Activated effector memory CD4-positive, alpha-beta T cell treated with anti-CD3 and anti-CD28 coated beads, Interleukin-2, amount 50 U/mL, for 16 hours (primary cell): ENCODE data around the gene WDR36.

Experiments used
- DNase-seq: peaks from one replicate; pipeline ENCODE4 v3.0.0-alpha.2; 2020

The WDR36 gene

DNA sequence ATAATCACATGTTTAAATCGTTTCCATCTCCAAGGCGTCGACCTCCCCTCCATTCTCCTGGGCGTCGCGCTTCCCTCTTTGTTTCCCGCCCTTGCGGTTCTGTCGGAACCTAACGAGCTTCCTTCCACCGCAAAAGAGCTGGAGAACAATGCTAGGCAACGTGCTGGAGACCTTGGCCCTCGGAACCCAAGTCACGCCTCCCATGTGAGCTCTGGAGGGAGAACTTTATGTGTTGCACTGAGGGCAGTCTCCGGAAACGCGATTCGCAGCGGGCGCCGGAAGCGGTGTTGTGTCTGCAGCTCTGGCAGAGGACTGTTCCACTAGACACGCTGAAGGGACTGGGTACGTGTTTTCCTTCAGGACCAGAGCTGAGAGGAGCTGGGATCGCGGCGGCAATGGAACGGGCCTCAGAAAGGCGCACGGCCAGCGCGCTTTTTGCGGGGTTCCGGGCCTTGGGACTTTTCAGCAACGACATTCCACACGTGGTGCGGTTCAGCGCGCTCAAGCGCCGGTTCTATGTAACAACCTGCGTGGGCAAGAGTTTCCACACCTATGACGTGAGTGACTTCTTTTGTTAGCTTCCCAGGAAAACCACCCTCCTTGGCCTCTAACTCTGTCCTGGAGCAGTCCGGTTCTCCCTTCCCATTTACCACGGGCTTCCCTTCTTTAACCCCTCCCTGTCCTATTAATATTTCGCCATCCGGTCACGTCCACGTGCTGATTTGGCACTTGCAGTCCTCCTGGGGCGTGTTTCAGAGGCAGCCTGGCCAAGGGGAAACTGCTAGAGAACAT is at the start of gene WDR36:
WDR36 (plus strand) TSS at position 287 of the 792 bp plus-strand sequence; CDS start at position 396, 109 bp downstream.
- peak; percentile 95 for DNase-seq

DNA sequence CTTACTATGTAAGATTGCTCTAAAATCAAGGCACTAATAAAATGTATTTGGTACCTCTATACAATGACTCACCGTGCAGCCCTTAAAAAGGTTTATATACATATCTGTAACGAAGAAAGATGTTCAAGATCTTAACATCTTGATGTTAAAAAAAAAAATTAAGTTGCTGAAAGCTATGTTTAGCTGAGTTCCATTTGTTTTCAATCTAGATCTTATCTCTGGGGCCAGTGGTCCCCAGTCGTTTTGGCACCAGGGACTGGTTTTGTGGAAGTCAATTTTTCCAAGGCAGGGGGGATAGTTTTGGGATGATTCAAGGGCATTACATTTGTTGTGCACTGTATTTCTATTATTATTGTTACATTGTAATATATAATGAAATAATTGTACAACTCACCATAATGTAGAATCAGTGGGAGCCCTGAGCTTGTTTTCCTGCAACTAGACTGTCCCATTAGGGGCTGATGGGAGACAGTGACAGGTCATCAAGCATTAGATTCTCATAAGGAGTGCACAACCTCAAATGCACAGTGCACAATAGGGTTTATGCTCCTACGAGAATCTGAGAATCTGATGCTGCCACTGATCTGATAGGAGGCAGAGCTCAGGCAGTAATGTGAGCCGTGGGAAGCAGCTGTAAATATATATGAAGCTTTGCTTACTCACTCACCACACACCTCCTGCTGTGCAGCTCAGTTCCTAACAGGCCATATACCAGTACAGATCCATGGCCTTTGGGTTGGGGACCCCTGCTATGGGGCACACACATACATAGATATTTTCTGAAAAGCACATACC is 48.2 kb upstream of the WDR36 start:
- DNase-seq: no peak

DNA sequence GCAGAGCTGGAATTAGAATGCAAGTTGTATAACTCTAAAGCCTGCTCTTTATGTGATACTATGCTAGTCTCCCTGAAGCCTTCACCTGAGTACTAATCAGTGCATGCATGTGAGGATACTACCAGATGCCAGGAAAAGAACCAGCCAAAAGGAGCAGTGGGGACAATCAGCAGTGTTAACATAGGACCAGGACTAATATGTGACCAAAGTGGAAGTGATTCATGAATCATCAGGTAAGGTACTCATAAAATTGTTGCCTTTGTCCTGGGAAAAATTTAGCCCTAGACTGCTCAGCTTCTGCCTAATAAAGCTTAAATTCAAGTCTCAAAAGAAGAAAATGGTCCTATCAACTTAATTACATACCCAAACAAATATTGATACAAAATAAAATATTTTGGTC is 34.1 kb upstream of the WDR36 start:
- DNase-seq: no peak

DNA sequence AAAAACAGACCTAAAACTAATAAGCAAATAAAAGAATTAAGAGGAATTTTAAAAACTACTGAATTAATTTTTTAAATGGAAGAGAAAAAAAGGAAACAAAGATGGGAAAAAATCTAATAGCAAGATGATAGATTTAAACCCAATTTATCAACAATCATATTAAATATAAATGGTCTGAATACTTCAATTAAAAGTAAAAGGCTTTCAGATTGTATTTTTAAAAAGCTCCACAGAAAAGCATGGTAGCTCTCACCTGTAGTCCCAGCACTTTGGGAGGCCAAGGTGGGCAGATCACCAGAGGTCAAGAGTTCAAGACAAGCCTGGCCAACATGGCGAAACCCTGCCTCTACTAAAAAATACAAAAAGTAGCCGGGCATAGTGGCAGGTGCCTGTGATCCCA is 32.0 kb upstream of the WDR36 start:
- DNase-seq: no peak

DNA sequence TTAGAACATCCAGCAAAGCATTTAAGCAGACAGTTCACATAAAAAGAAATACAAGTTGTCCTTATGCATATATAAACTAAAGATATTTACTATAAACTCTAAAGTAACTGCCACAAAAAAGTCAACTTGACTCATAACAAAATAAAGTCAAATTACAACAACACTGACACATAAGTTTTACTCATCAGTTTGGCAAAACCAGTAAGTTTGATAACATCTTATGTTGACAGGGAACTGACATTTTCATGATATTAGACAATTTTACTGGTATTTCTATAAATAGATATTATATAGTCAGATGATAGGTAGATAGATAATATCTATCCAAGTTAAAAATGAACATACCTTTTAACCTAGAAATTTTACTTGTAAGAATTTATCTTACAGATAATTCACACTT is 30.5 kb upstream of the WDR36 start:
- DNase-seq: no peak

DNA sequence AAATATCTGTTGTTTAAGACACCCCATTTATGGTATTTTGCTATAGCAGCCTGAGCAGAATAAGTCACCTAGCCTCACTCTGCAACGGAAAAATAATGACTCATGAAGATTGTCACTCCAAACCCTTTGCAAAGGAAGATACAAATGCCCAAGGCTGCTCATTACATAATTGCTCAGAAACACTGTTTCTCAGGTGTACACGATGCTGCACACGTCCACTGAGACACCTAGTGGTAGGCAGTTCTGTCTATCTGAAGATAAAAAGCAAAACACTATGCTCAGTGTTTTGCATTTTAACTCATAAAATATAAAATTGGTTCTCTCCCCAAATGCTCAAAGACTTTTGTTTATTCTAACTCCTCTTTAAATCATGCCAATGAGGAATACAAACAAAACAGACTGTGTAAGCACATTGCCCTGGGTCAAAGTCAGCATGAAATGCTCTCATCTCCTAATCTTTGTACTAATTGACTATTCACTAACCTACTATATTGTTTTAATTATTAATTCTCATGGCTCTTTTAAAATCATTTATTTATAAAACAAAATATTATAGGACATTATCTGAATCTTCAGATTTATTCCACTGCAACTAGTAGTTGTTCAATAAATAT is 28.3 kb upstream of the WDR36 start:
- no peak for DNase-seq

DNA sequence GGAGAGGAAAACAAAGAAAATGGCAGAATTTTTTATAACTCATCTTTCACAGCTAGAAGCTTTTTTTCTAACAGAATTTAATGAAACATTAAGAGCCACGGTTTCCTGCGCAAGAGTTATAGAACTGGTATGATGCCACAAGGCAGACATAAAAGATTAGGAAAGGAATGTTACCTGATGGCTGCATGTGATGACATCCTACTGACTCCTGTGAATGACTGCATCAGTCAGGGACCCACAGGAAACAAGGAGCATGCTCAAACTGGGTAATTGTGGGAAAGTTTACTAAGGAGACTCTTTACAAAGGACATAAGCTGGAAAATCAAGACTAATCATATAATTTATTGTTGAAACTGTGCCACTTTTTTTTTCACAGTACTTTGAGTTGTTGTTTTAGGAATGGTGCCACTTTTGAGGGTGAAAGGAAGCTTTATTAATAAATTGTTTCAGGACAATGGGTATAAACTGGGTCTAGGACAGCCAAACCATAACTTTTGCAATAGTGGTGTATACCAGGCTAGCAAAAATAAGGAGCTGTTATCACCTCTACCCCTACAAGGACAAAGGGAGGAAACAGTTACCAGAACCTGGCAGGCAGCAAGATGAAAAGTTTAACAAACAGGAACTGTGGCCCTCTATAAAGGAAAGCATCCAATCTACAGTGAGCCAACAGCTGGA is 25.7 kb upstream of the WDR36 start:
- no peak for DNase-seq

DNA sequence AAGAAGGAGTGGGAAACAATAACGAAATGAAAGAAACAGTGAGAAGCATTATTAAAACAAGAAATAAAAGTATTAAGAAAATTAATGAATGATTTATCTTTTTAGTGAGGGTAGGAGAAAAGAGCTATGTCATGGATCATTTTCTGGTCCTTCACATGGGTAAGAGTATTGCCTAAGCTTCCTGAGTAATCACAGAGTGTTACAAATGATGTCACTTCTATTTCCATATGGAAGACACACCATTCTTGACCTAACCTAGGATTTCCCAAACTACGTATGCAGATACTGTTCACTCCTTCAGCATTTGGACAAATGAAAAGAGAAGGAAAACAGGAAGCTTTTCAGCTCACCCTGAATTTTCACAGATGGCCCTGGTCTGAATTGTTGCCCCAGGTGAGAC is 23.9 kb upstream of the WDR36 start:
- no peak for DNase-seq

DNA sequence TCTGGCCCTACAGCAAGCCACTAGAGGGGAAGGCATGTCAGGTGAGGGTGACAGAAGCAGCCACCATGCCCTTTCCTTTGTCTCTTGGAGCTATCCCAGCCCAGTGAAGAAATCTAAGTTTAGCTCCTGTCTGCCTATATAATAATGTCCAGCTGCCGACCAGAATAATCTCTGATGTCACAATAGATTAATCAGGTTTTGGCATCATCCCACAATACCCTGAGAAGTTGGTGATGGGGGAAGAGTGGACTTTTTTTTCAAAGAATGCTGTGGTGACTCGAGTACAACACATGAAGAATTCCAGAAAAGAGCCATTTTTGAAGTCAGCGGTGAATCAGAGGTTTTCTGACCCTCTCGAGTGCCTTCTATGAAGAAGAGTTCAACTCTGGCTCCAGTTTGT is 22.3 kb upstream of the WDR36 start:
- DNase-seq: no peak

DNA sequence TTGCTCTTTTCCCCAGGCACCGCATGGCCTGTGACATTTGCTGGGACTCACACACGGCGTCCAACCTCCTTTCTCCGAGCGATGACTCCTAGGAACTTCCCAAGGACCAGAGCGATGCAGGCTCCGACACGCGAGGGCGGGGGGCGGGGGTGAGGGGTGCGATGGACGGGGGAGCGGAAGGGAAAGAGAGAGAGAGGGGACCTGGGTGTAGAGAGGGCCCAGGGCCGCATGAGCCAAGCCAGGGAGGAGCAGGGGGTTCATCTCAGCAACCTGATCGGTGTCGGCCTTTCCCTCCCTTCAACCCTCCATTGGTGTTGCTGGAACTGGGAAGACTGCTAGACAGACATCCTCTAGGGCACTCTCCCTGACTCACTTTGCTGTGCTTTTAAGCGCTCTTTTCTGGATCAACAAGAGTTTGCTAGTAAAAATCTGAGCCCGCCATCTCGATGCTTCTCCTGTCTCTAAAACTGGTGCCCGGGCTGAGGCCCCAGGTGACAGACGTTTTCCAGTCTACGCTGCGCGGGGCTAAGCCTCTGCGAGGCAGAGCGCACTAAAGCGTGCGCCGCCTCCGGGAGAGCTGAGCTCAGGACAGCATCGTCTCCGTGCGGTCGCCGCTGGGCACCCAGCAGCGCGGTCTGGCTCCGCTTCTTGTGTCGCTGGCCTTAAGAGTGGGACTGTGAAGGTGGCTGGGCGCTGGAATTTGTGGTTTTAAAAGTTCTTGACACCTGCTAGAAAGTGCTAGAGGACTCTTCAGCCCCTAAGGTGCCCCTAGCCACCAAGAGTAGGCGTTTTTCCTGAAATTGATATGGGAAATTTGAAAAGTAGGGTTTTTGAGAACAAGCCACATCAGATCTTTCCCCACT is 21.6 kb upstream of the WDR36 start:
- peak; percentile 66 for DNase-seq

DNA sequence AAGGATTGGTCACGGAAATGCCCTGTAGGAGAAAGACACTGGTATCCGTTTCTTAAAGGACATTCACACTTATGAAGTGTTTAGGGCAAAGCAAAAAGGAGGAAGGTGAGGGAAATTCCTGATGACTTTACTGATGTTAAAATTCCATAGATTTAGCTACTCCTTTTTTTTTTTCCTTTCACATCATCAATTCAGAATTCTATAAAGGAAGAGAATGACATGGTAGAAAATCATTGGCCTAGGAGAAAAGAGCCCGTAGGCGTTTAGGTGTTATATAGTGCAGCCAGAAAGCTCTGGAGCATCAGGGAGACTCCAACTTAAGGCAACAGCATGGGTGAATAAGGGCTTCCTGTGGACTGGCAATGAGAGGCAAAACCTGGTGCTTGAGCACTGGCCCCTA is 20.7 kb upstream of the WDR36 start, which contains the start of gene TSLP:
TSLP (plus strand) TSS at position 301 of the 400 bp plus-strand sequence. CDS start 178 bp downstream, outside the sequence.
- no peak for DNase-seq

DNA sequence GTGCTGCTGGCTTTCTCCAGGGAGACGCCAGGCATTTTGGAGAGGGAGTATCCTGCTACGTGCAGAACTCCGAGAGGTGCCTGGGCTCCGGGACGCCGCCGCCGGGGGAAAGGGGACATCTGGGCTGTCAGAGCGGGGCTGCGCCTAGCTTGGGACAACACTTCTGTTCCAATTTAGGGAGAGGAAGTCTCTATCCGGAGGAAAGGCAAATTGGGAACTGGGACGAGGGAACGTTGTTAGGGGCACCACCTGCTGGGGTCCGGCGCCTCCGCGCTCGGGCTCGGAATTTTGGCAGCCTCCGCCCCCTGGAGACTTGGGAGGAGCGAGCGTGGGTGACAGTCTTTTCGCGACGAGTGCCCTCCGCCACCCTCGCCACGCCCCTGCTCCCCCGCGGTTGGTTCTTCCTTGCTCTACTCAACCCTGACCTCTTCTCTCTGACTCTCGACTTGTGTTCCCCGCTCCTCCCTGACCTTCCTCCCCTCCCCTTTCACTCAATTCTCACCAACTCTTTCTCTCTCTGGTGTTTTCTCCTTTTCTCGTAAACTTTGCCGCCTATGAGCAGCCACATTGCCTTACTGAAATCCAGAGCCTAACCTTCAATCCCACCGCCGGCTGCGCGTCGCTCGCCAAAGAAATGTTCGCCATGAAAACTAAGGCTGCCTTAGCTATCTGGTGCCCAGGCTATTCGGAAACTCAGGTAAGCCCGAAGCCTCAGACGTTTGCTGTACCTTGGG is 19.0 kb upstream of the WDR36 start:
- peak; percentile 86 for DNase-seq

DNA sequence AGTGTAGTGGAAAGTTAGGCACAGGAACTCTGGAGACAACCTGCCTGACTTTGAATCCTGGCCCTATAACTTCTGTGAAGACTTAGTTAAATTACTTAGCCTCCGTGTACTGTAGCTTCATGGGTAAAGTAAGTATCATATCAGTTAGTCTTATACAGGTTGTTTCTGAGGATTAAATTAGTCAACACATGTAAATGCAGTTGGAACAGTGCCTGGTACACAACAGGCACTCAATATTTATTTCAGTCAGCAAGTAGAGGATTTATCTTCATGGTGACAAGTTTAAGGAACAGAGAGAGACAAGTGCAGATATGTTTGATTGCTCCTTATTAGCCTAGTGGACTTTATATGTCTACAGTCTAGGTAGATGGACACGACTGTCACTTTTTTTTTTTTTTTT is 17.9 kb upstream of the WDR36 start:
- no peak for DNase-seq

DNA sequence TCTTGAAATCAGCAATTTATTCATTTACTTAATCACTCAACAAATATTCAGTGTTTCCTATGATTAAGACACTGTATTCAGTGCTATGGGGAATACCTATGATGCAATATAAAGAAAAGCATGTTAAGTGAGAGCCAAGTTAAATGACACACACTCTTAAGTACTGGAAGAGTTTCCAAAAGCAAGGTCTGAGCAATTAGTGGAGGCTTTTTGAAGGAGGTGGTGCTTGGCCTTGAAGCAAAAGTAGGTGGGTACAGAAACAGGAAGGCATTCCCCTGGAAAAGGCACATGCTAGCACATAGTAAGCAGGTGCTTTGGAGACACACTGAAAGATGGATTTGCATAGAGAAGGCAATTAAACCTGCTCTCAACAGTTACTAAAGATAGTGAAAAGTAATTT is 16.6 kb upstream of the WDR36 start:
- no peak for DNase-seq

DNA sequence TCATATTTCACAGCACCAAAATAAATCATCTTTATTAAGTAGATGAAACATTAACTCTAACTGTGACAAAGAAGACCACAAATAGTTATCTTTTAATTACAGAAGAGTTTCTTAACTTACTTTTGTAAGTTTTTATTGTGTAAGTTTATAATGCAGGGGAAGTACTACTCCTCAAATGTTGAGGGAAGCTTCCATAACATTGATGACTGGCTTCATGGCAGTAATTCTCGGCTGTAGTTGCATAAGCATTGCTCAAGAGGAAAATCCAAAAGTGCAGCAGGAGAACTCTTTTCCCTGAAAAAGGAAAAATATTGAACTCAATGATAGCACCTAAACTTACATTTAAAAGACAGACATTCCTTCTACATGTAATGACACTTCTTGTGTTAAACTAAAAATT is 16.1 kb upstream of the WDR36 start:
- DNase-seq: no peak

DNA sequence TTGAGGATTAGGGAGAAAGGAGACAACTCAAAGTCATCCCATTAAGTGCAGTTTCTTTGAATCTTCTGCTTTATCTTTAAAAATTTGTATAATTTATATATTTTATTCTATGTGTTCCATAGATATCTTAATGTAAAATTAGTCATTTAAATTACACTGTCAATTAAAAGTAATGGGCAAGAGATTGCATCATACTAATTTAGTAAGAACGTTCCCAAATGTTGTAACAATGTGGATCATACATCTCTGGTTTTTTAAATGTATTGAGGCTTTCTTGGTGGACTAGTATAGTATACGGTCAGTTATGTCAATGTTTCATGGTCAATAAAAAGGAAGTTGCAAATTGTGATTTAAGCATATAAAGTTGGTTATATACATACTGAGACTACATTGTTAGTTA is 14.5 kb upstream of the WDR36 start:
- DNase-seq: no peak

DNA sequence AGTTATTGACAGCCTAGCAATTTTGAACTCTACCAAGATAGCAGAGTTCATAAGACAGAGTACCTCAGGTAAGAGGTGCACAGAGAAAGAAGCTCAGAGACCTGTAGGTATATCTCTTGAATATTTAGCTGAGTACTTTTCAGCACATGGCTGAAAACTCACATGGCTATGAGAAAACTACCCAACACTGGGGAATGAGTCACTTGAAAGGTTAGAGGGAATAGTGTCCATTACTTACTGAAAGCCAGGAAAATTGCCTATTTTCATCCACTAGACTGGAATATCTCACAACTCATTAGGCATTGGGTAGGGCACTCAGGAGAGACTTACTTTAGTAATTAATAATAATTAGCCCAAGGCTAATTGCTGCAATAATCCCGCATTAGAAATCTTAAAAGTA is 12.3 kb upstream of the WDR36 start:
- DNase-seq: no peak

DNA sequence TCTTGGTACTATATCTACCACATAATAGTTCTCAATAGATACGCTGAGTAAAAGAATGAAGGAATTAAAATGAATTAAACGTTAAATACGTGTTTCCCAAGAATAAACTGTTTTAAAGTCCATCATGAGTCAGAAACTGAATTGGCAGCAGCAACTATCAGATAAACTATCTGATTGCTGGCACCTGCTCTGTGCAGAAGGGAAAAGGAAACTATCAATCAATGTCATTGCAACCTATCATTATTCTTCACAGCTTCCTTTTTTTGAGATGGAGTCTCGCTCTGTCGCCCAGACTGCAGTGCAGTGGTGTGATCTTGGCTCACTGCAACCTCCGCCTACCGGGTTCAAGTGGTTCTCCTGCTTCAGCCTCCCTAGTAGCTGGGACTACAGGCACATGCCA is 8.8 kb upstream of the WDR36 start:
- DNase-seq: no peak

DNA sequence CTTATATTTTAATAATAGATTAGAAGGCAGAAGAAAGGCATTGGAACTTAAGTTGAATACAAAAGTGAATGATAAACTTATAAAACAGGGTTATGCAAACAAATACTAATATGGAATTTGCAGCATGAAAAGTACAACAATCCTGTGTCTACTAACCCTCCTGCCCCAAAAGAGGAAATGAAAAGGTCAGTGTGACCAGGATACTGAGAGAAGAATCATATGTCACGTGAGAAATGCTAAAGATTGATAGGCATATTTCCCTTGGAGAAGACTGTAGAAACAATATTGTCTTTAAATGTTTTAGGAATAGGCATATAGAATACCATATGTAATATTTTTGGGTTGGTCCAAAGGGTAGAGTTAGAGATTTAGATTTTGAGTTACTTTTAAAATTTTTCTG is 3.8 kb downstream of the WDR36 start:
- DNase-seq: no peak

DNA sequence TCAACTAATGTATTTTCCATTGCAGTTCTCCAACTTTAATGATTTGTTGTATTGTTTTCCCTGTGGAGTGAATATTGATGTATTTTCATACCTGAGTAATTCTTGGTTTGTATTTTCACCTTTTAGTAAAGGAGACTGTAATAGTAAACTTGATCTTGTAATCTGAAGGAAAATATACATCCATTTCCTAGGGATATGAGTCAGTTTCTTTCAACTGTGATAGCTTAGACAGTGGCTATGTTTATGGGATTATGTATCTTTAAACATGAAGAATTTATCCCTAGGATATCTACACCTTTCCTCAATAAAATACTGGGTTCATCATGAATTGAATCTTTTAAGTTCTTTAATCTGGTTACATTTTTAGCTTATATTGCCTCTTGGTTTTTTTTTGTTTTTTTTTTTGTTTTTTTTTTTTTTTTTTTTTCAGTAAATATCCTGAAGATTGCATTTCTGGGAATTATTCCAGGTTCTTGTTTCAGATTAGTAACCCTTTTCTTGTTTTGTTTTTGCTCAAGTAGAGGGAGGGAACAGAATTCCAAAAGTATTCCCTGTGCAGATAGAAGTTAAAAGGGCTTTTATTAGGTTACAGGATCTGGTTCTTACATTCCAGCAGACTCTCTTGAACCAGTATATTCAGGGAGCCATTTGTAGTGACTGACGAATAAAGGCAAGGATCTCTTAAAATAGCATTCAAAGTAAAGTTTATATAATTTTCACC is 7.1 kb downstream of the WDR36 start:
- DNase-seq: no peak
